LNCAP (cell line): ENCODE data around the gene AARS2.

Experiments used
- TF ChIP-seq, protein P1 (sequence below): fragments of 450-650 bp; IDR thresholded peaks from 2 replicates; pipeline ENCODE4 v1.5.1; 2017; ENCODE audit warnings: mild to moderate bottlenecking

Gene AARS2

DNA sequence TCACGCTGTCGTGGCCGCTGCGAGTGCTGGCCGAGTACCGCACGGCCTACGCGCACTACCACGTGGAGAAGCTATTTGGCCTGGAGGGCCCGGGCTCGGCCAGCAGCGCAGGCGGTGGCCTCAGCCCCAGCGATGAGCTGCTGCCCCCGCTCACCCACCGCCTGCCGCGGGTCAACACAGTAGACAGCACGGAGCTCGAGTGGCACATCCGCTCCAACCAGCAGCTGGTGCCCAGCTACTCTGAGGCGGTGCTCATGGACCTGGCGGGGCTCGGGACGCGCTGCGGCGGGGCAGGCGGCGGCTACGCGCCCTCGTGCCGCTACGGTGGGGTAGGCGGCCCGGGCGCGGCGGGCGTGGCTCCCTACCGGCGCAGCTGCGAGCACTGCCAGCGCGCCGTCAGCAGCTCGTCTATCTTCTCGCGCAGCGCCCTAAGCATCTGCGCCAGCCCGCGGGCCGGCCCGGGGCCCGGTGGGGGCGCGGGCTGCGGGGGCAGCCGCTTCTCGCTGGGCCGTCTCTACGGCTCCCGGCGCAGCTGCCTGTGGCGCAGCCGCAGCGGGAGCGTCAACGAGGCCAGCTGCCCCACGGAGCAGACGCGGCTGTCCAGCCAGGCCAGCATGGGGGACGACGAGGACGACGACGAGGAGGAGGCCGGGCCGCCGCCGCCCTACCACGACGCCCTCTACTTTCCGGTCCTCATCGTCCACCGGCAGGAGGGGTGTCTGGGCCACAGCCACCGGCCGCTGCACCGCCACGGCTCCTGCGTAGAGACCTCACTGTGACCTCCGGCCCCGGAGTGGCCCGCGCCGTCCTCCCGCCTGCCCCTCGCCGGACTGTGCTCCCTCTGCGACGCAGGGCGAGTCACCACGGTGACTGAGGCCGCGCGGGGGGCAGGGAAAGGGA is 37.1 kb downstream of the AARS2 start:
- TF ChIP-seq, protein P1, sequence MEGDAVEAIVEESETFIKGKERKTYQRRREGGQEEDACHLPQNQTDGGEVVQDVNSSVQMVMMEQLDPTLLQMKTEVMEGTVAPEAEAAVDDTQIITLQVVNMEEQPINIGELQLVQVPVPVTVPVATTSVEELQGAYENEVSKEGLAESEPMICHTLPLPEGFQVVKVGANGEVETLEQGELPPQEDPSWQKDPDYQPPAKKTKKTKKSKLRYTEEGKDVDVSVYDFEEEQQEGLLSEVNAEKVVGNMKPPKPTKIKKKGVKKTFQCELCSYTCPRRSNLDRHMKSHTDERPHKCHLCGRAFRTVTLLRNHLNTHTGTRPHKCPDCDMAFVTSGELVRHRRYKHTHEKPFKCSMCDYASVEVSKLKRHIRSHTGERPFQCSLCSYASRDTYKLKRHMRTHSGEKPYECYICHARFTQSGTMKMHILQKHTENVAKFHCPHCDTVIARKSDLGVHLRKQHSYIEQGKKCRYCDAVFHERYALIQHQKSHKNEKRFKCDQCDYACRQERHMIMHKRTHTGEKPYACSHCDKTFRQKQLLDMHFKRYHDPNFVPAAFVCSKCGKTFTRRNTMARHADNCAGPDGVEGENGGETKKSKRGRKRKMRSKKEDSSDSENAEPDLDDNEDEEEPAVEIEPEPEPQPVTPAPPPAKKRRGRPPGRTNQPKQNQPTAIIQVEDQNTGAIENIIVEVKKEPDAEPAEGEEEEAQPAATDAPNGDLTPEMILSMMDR: no peak

DNA sequence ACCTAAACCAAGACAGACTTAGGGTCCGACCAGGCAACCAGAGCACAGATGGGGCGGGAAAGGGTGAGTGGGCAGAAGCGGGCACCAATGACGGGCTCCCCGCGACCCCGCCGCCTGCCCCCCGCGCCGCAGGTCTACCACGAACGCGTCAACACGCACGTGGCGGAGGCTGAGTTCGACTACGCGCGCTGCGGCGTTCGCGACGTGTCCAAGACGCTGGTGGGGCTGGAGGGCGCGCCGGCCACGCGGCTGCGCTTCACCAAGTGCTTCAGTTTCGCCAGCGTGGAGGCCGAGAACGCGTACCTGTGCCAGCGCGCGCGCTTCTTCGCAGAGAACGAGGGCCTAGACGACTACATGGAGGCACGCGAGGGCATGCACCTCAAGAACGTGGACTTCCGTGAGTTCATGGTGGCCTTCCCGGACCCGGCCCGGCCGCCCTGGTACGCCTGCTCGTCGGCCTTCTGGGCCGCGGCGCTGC is 37.8 kb downstream of the AARS2 start:
- TF ChIP-seq, protein P1: no peak

DNA sequence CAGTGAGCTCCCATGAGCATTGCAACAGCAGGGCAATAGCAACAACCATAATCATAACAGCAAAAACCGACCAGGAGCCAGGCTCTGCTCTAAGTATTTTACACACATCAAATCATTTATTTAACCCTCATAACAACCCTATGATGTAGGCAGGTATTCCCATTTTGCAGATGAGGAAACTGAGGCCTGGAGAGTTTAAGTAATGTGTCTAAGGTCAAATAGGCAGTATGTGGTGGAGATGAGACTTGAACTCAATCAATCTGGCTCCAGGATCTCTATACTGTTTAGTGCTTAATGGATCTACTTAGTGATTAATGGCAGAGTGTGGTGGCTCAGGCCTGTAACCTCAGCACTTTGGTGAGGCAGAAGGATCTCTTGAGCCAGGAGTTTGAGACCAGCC is 39.5 kb downstream of the AARS2 start:
- TF ChIP-seq, protein P1: no peak

DNA sequence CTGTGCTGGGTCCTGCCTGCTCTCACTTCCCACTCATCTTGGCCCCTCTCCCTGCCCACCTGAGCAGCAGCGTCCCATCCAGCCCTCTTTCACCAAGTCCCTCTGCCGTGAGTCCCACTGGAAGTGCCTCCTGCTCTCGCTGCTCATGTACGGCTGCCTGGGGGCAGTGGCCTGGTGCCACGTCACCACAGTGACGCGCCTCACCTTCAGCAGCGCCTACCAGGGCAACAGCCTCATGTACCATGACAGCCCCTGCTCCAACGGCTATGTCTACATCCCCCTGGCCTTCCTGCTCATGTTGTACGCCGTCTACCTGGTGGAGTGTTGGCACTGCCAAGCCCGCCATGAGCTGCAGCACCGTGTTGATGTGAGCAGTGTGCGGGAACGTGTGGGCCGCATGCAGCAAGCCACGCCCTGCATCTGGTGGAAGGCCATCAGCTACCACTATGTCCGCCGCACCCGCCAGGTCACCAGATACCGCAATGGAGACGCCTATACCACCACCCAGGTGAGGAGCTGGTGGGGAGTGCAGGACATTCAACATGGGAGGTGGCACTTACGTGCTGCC is 40.1 kb downstream of the AARS2 start:
- TF ChIP-seq, protein P1: no peak

DNA sequence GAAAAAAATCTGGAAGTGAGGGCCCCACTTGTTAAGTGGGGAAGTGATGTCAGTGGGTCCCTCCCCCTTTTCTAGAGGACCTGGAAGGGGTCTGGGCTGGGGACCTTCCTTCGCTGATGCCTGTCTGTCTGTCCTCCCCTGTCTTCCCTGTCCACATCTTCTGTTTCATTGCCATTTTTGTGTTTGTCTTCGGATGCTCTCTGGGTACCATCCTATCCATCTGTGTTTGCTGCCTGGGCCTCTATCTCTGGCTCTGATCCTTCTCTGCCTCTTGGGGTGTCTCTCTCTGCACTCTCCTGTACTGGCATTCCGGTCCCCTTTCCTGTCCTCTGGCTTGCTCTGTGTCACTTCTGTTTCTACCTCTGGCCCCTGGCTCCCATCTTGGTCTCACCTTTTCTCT is 40.6 kb downstream of the AARS2 start:
- TF ChIP-seq, protein P1: no peak

DNA sequence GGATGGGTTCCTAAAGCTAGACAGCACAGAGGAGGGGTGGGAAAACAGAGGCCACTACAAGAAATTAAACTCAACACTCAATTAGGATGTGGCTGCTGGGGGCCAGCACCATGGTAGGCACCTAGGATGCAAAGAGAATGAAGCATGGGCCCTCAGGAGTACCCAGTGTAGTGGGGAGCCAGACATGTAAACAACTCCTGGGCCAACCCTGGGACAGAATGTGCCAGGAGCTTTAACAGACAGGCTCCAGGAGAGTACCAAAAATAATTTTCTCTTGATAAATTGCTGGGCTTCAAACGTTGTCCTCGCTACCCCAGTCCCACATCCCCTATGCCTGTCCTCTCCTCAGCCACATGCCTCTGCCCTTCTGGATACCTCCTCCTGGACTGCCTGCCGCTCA is 41.2 kb downstream of the AARS2 start:
- TF ChIP-seq, protein P1: no peak

DNA sequence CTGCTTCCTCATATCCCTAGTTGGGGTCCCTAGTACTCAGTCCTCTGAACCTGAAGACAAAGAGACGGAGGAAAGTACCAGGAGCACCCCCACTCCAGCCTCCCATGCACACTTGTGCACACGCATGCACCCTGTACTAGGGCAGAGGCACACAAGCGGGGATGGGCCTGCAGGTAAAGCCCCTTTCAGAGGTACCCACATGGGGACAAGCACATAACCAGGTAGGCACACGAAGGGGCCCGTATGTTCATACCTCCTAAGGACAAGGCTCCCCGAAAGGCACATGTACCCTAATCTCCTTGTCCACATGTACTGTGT is 41.8 kb downstream of the AARS2 start:
- TF ChIP-seq, protein P1: no peak
